ENCODE data around the gene CDK3. TPM values are rescaled to one million over a fixed set of nuclear protein-coding genes. Genes with fewer than 3 reads are reported as not detected.

Gene CDK3
- total RNA-seq, 1 experiment from 2014 or later: 7.1 TPM

GRCh38 chr17:75970011-75970523 lies 30.6 kb upstream of the CDK3 start:
- ChIA-PET CTCF (no interaction called here), POLR2A (no interaction called here), RAD21 (ENCODE audit: low non-redundant PET in 1 of 2, low total read pairs in 2 of 2, uncharacterized antibody in 2 of 2, unreplicated experiment in 2 of 2) (no interaction called here)
- Histone ChIP-seq H3K27ac (ENCODE audit: low read depth, low read length) (no peak overlapping the region), H3K27me3 (ENCODE audit: insufficient read depth, low read length) (no peaks in the 10 kb centered on the region), H2AFZ (ENCODE audit: low read depth, low read length, poor library complexity, severe bottlenecking) (no peak overlapping the region), H3K4me3 (replicated peaks in 1 of 2; ENCODE audit: low read depth in 1 of 2, low read length in 2 of 2) (no peak overlapping the region), H4K20me1 (ENCODE audit: insufficient read depth) (no peaks in the 10 kb centered on the region), H3K9me3 (ENCODE audit: control insufficient read depth in 1 of 2, insufficient read depth in 1 of 2, low read depth in 1 of 2, low read length in 2 of 2) (no peaks in the 10 kb centered on the region), H3K9ac (ENCODE audit: low read length) (no peak overlapping the region), H3K79me2 (ENCODE audit: insufficient read depth, low read length) (0 out of 2 replicates have a peak, but pooled peaks cover 5% of the 10 kb centered on the region), H3K9me2 (ENCODE audit: insufficient read depth) (no peaks in the 10 kb centered on the region), H3K4me1 (ENCODE audit: control insufficient read depth in 1 of 2, insufficient read depth in 2 of 2, low read length in 2 of 2) (no peaks in the 10 kb centered on the region), H3K4me2 (ENCODE audit: low read length) (no peak overlapping the region), H3K36me3 (ENCODE audit: control insufficient read depth in 1 of 2, insufficient read depth in 2 of 2, low read length in 2 of 2) (peaks cover 0 to 2% of the 10 kb centered on the region in 2 experiments; a peak in 2 of 4 replicates)
- no TSS peak for BruUV-seq (replicated peaks)
- DNase-seq (ENCODE audit: low read depth, low spot score) (no peak), ATAC-seq (no peak)
- intact Hi-C loops (cut with micrococcal nuclease): no loop called here
- TF ChIP-seq ZBTB33 (IDR thresholded peaks at IDR 0.05; ENCODE audit: extremely low read depth, insufficient replicate concordance, low read length): no peak
- no peak for TF ChIP-seq EZH2 (IDR thresholded peaks at IDR 0.05)
- no peak for TF ChIP-seq TCF7L2 (IDR thresholded peaks at IDR 0.05; ENCODE audit: borderline replicate concordance, extremely low read depth, insufficient read depth, insufficient read length)
- TF ChIP-seq CTCF (IDR thresholded peaks at IDR 0.05 in 2 of 3, conservative IDR thresholded peaks at IDR 0.05 in 1 of 3; ENCODE audit: borderline replicate concordance in 1 of 3, insufficient read depth in 1 of 3, low read depth in 2 of 3, low read length in 2 of 3): no peak
- TF ChIP-seq SP1 (IDR thresholded peaks at IDR 0.05; ENCODE audit: low read depth): no peak
- no peak for TF ChIP-seq RAD21 (IDR thresholded peaks at IDR 0.05; ENCODE audit: low read depth)
- TF ChIP-seq CBX3 (IDR thresholded peaks at IDR 0.05; ENCODE audit: low read depth): no peak
- no peak for TF ChIP-seq EZH2phosphoT487 (IDR thresholded peaks at IDR 0.05; ENCODE audit: borderline replicate concordance)
- no peak for TF ChIP-seq ELF1 (IDR thresholded peaks at IDR 0.05; ENCODE audit: borderline replicate concordance, low read depth)
- no peak for TF ChIP-seq EGR1 (IDR thresholded peaks at IDR 0.05; ENCODE audit: low read depth)
- TF ChIP-seq POLR2AphosphoS5 (IDR thresholded peaks at IDR 0.05; ENCODE audit: low read depth, low read length): no peak
- TF ChIP-seq CEBPB (IDR thresholded peaks at IDR 0.05; ENCODE audit: low read depth): no peak
- no peak for TF ChIP-seq SRF (IDR thresholded peaks at IDR 0.05; ENCODE audit: low read depth)
- TF ChIP-seq YY1 (IDR thresholded peaks at IDR 0.05; ENCODE audit: extremely low read depth, insufficient replicate concordance, low read depth, low read length): no peak
- no peak for TF ChIP-seq FOSL1 (IDR thresholded peaks at IDR 0.05; ENCODE audit: low read depth)
- no peak for TF ChIP-seq ATF3 (IDR thresholded peaks at IDR 0.05)
- TF ChIP-seq SIN3A (IDR thresholded peaks at IDR 0.05; ENCODE audit: low read depth): no peak
- TF ChIP-seq ZFX (IDR thresholded peaks at IDR 0.05): no peak
- TF ChIP-seq JUND (IDR thresholded peaks at IDR 0.05): no peak
- no peak for TF ChIP-seq MAX (IDR thresholded peaks at IDR 0.05)
